Mesenchymal stem cell (in vitro differentiated cells and primary cell): ENCODE measurements around the gene FNIP2.
A peak's percentile ranks its signal among the peaks of the same experiment; 100 is the strongest.
"Not testable (repeated sequence)": the region's sequence is repeated elsewhere in the genome, so short reads cannot be mapped to it uniquely, and the experiment has no call there.

Experiments used
- DNase-seq: peaks from one replicate; pipeline ENCODE4 v3.0.0-alpha.2; 2013
- H2AFZ ChIP-seq: one replicate; pipeline ENCODE4 v1.6.1; 2013; ENCODE audit warnings: low read depth, mild to moderate bottlenecking, control low read depth, inconsistent platforms, low read length, moderate library complexity
- H2AK5ac ChIP-seq: 2 replicates; pipeline ENCODE4 v1.6.1; 2013; ENCODE audit warnings: low read length, moderate library complexity, mild to moderate bottlenecking, inconsistent platforms; ENCODE audit not compliant: severe bottlenecking
- H2BK120ac ChIP-seq: one replicate; pipeline ENCODE4 v1.6.1; 2013; ENCODE audit warnings: low read depth, mild to moderate bottlenecking, inconsistent platforms, low read length, moderate library complexity
- H2BK12ac ChIP-seq, 2 experiments: one replicate each; pipeline ENCODE4 v1.6.1; 2013; ENCODE audit warnings: inconsistent platforms in 2 of 2, low read length in 2 of 2, mild to moderate bottlenecking in 2 of 2, moderate library complexity in 2 of 2, control low read depth in 1 of 2
- H2BK15ac ChIP-seq: one replicate; pipeline ENCODE4 v1.6.1; 2013; ENCODE audit warnings: mild to moderate bottlenecking, low read depth, inconsistent platforms; ENCODE audit not compliant: poor library complexity, severe bottlenecking
- H2BK5ac ChIP-seq: 2 replicates; pipeline ENCODE4 v1.6.1; 2013; ENCODE audit warnings: low read depth, mild to moderate bottlenecking, low read length, control low read depth, inconsistent platforms; ENCODE audit not compliant: poor library complexity, severe bottlenecking
- H3K14ac ChIP-seq, 2 experiments: one replicate each; pipeline ENCODE4 v1.6.1; 2013; ENCODE audit warnings: inconsistent platforms in 2 of 2, low read length in 2 of 2, control low read depth in 1 of 2, mild to moderate bottlenecking in 1 of 2, moderate library complexity in 1 of 2
- H3K18ac ChIP-seq, 2 experiments: one replicate each; pipeline ENCODE4 v1.6.1; 2013; ENCODE audit warnings: inconsistent platforms in 2 of 2, low read length in 2 of 2, control low read depth in 1 of 2, low read depth in 1 of 2, mild to moderate bottlenecking in 1 of 2
- H3K23ac ChIP-seq, 2 experiments: one replicate each; pipeline ENCODE4 v1.6.1; 2013; ENCODE audit warnings: inconsistent platforms in 2 of 2, low read length in 2 of 2, mild to moderate bottlenecking in 2 of 2, moderate library complexity in 2 of 2, control low read depth in 1 of 2
- H3K27ac ChIP-seq: 2 replicates; pipeline ENCODE4 v1.5.1; 2013; ENCODE audit warnings: mild to moderate bottlenecking, moderate library complexity, low read length, control low read depth, inconsistent platforms; ENCODE audit not compliant: poor library complexity, severe bottlenecking
- H3K27me3 ChIP-seq, 2 experiments: 2 replicates each; pipeline versions ENCODE4 v1.6.1 to v1.7.0; 2013; ENCODE audit warnings: low read length in 2 of 2, mild to moderate bottlenecking in 2 of 2, moderate library complexity in 2 of 2, control low read depth in 1 of 2, inconsistent platforms in 1 of 2; ENCODE audit not compliant: control insufficient read depth in 1 of 2, insufficient read depth in 1 of 2
- H3K36me3 ChIP-seq, 2 experiments: 2 replicates each; pipeline versions ENCODE4 v1.6.1 to v1.7.0; 2013; ENCODE audit warnings: low read length in 2 of 2, control low read depth in 1 of 2, inconsistent platforms in 1 of 2, low read depth in 1 of 2, mild to moderate bottlenecking in 1 of 2; ENCODE audit not compliant: insufficient read depth in 2 of 2, control insufficient read depth in 1 of 2
- H3K4ac ChIP-seq, 2 experiments: one replicate each; pipeline ENCODE4 v1.6.1; 2013; ENCODE audit warnings: inconsistent platforms in 2 of 2, low read length in 2 of 2, mild to moderate bottlenecking in 2 of 2, moderate library complexity in 2 of 2, control low read depth in 1 of 2, low read depth in 1 of 2
- H3K4me1 ChIP-seq: 2 replicates; pipeline ENCODE4 v1.6.1; 2013; ENCODE audit warnings: low read depth, low read length, control low read depth; ENCODE audit not compliant: control insufficient read depth, insufficient read depth
- H3K4me2 ChIP-seq: 2 replicates; pipeline ENCODE4 v1.6.1; 2013; ENCODE audit warnings: low read length, mild to moderate bottlenecking, inconsistent platforms; ENCODE audit not compliant: poor library complexity, severe bottlenecking
- H3K4me3 ChIP-seq, 2 experiments: 2 replicates each; pipeline versions ENCODE4 v1.5.1 to v1.7.0; 2013; ENCODE audit warnings: low read length in 2 of 2, mild to moderate bottlenecking in 2 of 2, control low read depth in 1 of 2, low read depth in 1 of 2; ENCODE audit not compliant: insufficient read depth in 1 of 2
- H3K79me1 ChIP-seq: replicated peaks from 2 replicates; pipeline ENCODE4 v1.6.1; 2013; ENCODE audit warnings: mild to moderate bottlenecking, control low read depth, low read length, inconsistent platforms; ENCODE audit not compliant: poor library complexity, severe bottlenecking
- H3K9ac ChIP-seq: 2 replicates; pipeline ENCODE4 v1.7.0; 2013; ENCODE audit warnings: mild to moderate bottlenecking, low read length, moderate library complexity
- H3K9me3 ChIP-seq: 2 replicates; pipeline ENCODE4 v1.7.0; 2013; ENCODE audit warnings: mild to moderate bottlenecking, low read length; ENCODE audit not compliant: control insufficient read depth
- H4K8ac ChIP-seq: one replicate; pipeline ENCODE4 v1.6.1; 2013; ENCODE audit warnings: inconsistent platforms, mild to moderate bottlenecking, low read length, moderate library complexity
- H4K91ac ChIP-seq: one replicate; pipeline ENCODE4 v1.6.1; 2013; ENCODE audit warnings: mild to moderate bottlenecking, low read length, inconsistent platforms
- WGBS: methylation state at CpG from one replicate; pipeline ENCODE4 v1.1.7; 2013; ENCODE audit warnings: mixed read lengths; 5-methylcytosine and 5-hydroxymethylcytosine counted together

The FNIP2 gene

DNA sequence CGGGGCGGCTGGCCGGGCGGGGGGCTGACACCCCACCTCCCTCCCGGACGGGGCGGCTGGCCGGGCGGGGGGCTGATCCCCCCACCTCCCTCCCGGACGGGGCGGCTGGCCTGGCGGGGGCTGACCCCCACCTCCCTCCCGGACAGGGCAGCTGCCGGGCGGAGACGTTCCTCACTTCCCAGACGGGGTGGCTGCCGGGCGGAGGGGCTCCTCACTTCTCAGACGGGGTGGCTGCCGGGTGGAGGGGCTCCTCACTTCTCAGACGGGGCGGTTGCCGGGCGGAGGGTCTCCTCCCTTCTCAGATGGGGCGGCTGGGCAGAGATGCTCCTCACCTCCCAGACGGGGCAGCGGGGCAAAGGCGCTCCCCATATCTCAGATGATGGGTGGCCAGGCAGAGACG is 22.3 kb upstream of the FNIP2 start:
- H4K91ac ChIP-seq, H3K27ac ChIP-seq, H3K27me3 ChIP-seq, H3K4me2 ChIP-seq, H3K4ac ChIP-seq, H2AK5ac ChIP-seq, H4K8ac ChIP-seq, H3K9me3 ChIP-seq, H3K18ac ChIP-seq, DNase-seq, H3K23ac ChIP-seq, H3K14ac ChIP-seq, H2BK120ac ChIP-seq, H3K79me1 ChIP-seq, H2BK15ac ChIP-seq, H2BK12ac ChIP-seq, H3K36me3 ChIP-seq, H3K4me3 ChIP-seq, H2AFZ ChIP-seq, H3K4me1 ChIP-seq, H2BK5ac ChIP-seq, H3K9ac ChIP-seq: not testable (repeated sequence)
- 98% methylated on average over 22 of the region's 31 CpGs for WGBS

DNA sequence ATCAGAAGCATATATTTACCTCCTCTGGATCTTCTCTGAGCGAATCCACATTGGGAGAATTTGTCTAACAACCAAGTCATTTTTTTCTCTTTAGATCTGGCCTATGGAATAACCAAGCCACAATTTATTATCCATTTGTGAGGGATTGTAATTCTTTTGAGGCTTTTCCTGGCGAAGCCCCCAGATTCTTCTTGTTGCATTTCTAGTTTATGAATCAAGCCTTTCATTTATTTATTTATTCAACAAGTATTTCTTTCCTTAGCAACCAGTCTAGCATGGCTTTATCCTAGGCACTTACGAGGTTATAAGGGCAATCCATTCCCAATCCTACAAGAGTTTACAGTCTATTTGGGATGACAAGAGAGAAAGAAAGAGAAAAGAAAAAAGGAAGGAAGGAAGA is 18.4 kb upstream of the FNIP2 start:
- Histone ChIP-seq H3K27ac (no peak overlapping the region), H3K36me3 (no peaks in the 10 kb centered on the region), H2BK120ac (no peak overlapping the region), H4K91ac (no peak overlapping the region), H3K23ac (no peak overlapping the region), H3K4me1 (no peaks in the 10 kb centered on the region), H2BK15ac (no peak overlapping the region), H2AFZ (no peak overlapping the region), H3K14ac (no peak overlapping the region), H3K9ac (peak overlapping the region; percentile 38), H2BK12ac (no peak overlapping the region), H3K4me3 (no peak overlapping the region), H3K9me3 (no peaks in the 10 kb centered on the region), H3K4ac (no peak overlapping the region), H4K8ac (no peak overlapping the region), H2BK5ac (no peak overlapping the region), H3K27me3 (no peaks in the 10 kb centered on the region), H2AK5ac (no peak overlapping the region), H3K79me1 (no peaks in the 10 kb centered on the region), H3K4me2 (no peak overlapping the region), H3K18ac (no peak overlapping the region)
- WGBS = no CpG with 5 or more reads among the region's 3 CpGs
- DNase-seq = peak; percentile 78

DNA sequence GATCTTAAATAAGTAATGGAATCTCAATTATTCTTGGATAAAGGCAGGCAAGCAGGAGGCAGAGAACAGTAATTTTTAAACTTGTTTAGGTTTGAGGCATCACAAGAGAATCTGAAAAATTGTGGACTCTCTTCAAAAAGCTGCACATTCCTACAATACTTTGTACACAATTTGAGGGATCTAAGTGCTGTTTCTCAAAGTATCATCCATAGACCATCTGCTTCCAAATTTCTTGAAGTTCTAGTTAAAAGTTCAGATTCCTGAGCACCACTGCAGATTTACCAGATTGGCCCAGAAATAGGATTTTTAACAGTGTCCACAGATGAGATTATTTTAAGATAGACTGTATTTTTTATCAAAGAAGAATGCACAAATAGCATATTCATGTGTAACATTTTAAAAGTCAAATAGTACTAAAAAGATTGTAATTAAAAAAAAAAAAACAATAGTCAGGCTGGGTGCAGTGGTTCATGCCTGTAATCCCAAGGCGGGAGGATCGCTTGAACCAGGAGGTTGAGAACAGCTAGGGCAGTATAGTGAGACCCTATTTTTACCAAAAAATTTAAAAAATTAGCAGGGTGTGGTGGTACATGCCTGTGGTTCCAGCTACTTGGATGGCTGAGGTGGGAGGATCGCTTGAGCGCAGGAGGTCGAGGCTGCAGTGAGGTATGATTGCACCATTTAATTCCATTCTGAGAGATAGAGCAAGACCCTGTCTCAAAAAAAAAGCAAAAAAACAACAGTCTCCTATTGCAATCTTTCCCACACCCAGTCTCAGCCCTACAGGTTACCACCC is 14.2 kb upstream of the FNIP2 start:
- H3K14ac ChIP-seq = no peak overlapping the region
- DNase-seq = no peak
- WGBS = 97% methylated on average over 5 of the region's 5 CpGs
- H2BK12ac ChIP-seq = no peak overlapping the region
- no peak overlapping the region for H2AFZ ChIP-seq
- no peak overlapping the region for H2BK120ac ChIP-seq
- H3K27me3 ChIP-seq = no peaks in the 10 kb centered on the region
- no peaks in the 10 kb centered on the region for H3K36me3 ChIP-seq
- no peaks in the 10 kb centered on the region for H3K79me1 ChIP-seq
- no peak overlapping the region for H2AK5ac ChIP-seq
- no peak overlapping the region for H3K27ac ChIP-seq
- no peak overlapping the region for H4K8ac ChIP-seq
- H2BK15ac ChIP-seq = no peak overlapping the region
- H3K18ac ChIP-seq = no peak overlapping the region
- H3K9me3 ChIP-seq = no peaks in the 10 kb centered on the region
- no peak overlapping the region for H3K23ac ChIP-seq
- H3K4me3 ChIP-seq = no peak overlapping the region
- H3K9ac ChIP-seq = no peak overlapping the region
- H4K91ac ChIP-seq = no peak overlapping the region
- no peak overlapping the region for H3K4me2 ChIP-seq
- no peaks in the 10 kb centered on the region for H3K4me1 ChIP-seq
- H2BK5ac ChIP-seq = no peak overlapping the region
- no peak overlapping the region for H3K4ac ChIP-seq

DNA sequence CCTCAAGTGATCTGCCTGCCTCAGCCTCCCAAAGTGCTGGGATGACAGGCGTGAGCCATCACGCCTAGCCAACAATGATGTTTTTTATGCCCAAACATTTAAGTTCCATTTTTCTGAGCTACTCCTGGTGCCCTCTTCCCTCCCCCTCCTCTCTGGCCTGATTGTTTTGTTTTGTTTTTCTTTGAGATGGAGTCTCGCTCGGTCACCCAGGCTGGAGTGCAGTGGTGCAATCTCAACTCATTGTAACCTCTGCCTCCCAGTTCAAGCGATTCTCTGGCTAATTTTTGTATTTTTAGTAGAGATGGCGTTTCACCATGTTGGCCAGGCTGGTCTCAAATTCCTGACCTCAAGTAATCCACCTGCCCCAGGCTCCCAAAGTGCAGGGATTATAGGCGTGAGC is 13.0 kb upstream of the FNIP2 start:
- H3K27ac ChIP-seq, H2BK15ac ChIP-seq, H4K8ac ChIP-seq, H3K4me3 ChIP-seq, H3K9ac ChIP-seq, H3K4ac ChIP-seq, H3K4me1 ChIP-seq, H2BK12ac ChIP-seq, H3K23ac ChIP-seq, H3K36me3 ChIP-seq, H2AFZ ChIP-seq, H2AK5ac ChIP-seq, H2BK120ac ChIP-seq, H3K4me2 ChIP-seq, H3K27me3 ChIP-seq, H3K79me1 ChIP-seq, H3K14ac ChIP-seq, DNase-seq, H4K91ac ChIP-seq, H3K18ac ChIP-seq, H3K9me3 ChIP-seq: not testable (repeated sequence)
- 99% methylated on average over 5 of the region's 7 CpGs for WGBS
- H2BK5ac ChIP-seq = peak overlapping the region; percentile 44
